Measurements from ENCODE around the gene ERCC8. TPM values are rescaled to one million over a fixed set of nuclear protein-coding genes. Genes with fewer than 3 reads are reported as not detected.

ERCC8 gene
- total RNA-seq, 2 experiments from 2014 or later, result 7.6 to 10.2 TPM

DNA sequence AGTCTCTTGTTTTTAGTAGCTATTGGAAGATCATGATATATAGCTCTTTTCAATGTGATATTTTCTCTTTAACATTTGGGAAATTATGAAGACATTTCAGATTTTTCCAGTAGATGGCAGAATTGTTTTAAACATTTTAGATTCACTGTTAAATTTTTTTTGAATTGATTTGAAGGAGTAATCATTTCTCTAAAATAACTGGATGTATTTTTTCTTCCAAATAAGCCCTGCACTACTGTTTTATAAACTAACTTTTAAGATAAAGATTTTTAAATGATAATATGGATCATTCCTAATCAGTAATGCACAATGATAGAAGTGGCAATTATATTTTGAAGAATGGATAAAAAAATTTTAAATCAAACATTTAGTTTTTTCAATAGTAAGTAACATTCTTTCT lies 14.3 kb upstream of the ERCC8 start:
- Mint-ChIP-seq H3K4me3 (no peak overlapping the region), H3K27ac (no peak overlapping the region), H3K27me3 (no peaks in the 10 kb centered on the region), H3K36me3 (peaks cover 4% of the 10 kb centered on the region), H3K9me3 (ENCODE audit: low read depth) (peaks cover 2% of the 10 kb centered on the region), H3K4me1 (no peaks in the 10 kb centered on the region)
- CTCF ChIA-PET, result interaction anchor here (1.7 to 1.9 kb wide), 2 partner anchors 14 to 699 kb away, joined by 4 to 8 read pairs; partner anchors contain the start of genes ERCC8 and NDUFAF2
- DNase-seq, result no peak
- no peak for ATAC-seq

DNA sequence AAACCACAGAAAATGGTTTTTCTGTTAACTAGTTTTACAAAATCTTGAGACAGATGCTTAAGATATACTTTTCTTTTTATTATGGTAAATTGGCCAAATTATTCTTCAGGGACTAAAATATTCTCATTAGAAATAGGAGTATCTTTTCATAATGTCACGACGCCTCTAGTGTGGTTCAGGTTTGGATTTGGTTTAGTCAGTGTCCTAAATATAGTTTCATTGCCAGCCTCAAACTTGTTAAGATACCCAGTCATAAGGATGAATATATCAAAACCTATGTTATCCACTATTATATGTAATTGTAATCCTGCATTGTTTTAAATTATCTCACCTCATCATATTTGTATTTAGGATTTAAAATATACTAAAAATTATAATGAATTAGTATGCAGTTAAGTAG lies 13.8 kb upstream of the ERCC8 start:
- Mint-ChIP-seq H3K27me3 (no peaks in the 10 kb centered on the region), H3K36me3 (peaks cover 4% of the 10 kb centered on the region), H3K4me1 (no peaks in the 10 kb centered on the region), H3K4me3 (no peak overlapping the region), H3K9me3 (ENCODE audit: low read depth) (peaks cover 2% of the 10 kb centered on the region), H3K27ac (no peak overlapping the region)
- DNase-seq, result no peak
- ATAC-seq, result no peak
- CTCF ChIA-PET, result interaction anchor here (0.9 to 1.9 kb wide), 3 partner anchors 13 to 700 kb away, joined by 3 to 8 read pairs (median 4); partner anchors contain the start of genes ERCC8 and NDUFAF2

DNA sequence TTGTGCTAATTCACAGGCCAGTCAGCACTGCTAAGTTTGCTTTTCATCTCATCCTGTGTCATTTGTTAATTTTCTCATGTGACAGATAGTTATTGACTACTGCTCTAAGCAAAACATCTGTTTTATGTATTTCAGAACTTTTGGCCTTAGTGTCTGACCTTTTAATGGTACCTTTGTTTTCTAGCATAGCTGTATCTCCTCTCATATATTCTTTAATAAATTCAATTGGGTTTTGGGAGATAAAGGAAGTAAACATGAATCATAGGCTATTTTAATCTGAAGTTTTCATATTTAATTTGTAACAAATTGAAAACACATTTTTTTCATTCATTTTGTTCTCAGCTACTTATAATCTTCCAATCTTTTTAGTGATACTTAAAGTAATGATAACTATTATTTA lies 13.2 kb upstream of the ERCC8 start:
- H3K36me3 Mint-ChIP-seq, result peaks cover 4% of the 10 kb centered on the region
- peaks cover 2% of the 10 kb centered on the region for H3K9me3 Mint-ChIP-seq (ENCODE audit: low read depth)
- CTCF ChIA-PET, result interaction anchor here (0.9 to 1.9 kb wide), 3 partner anchors 13 to 700 kb away, joined by 3 to 8 read pairs (median 4); partner anchors contain the start of genes ERCC8 and NDUFAF2
- H3K4me1 Mint-ChIP-seq, result no peaks in the 10 kb centered on the region
- DNase-seq (no peak), ATAC-seq (no peak)
- no peak overlapping the region for H3K27ac Mint-ChIP-seq
- H3K27me3 Mint-ChIP-seq, result no peaks in the 10 kb centered on the region
- no peak overlapping the region for H3K4me3 Mint-ChIP-seq

DNA sequence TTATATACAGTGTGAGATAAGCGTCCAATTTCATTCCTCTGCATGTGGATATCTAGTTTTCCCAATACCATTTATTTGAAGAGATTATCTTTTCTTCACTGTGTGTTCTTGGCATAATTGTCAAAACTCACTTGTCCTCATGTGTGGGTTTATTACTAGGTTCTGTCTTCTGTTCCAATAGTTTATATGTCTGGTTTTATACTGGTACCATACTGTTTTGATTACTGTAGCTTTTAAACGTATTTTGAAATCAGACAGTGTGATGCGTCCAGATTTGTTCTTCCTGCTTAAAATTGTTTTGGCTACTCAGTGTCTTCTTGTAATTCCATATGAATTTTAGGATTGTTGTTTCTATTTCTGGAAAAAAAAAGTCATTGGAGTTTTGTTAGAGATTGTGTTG lies 10.4 kb upstream of the ERCC8 start:
- Mint-ChIP-seq H3K4me3 (no peak overlapping the region), H3K36me3 (peaks cover 8% of the 10 kb centered on the region), H3K9me3 (ENCODE audit: low read depth) (peaks cover 2% of the 10 kb centered on the region), H3K4me1 (no peaks in the 10 kb centered on the region), H3K27me3 (no peaks in the 10 kb centered on the region), H3K27ac (no peak overlapping the region)
- ATAC-seq (no peak), DNase-seq (no peak)
- CTCF ChIA-PET, result interaction anchor here (1.6 kb wide), 1 partner anchor 9 kb away, joined by 3 read pairs; no protein-coding TSS in a partner anchor

DNA sequence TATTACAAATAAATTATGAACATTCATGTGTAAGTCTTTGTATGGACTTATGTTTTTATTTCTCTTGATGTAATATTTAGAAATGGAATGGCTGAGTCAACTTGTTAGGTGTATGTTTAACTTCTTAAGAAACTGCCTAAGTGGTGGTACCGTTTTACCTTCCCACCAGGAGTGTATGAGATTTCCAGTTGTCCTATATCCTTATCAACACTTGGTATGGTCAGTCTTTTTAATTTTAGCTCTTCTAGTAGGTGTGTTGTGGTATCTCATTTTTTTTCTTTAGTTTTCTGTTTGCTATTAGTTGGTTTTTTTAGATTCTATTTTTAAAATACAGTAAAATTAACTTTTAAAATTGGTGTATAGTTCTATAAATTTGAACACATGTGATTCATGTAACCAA lies 3.9 kb upstream of the ERCC8 start:
- Mint-ChIP-seq H3K36me3 (peaks cover 8% of the 10 kb centered on the region), H3K4me1 (peaks cover 15% of the 10 kb centered on the region), H3K27me3 (no peaks in the 10 kb centered on the region), H3K4me3 (no peak overlapping the region), H3K27ac (no peak overlapping the region), H3K9me3 (ENCODE audit: low read depth) (no peaks in the 10 kb centered on the region)
- DNase-seq, result no peak
- CTCF ChIA-PET, result no interaction called here
- no peak for ATAC-seq

DNA sequence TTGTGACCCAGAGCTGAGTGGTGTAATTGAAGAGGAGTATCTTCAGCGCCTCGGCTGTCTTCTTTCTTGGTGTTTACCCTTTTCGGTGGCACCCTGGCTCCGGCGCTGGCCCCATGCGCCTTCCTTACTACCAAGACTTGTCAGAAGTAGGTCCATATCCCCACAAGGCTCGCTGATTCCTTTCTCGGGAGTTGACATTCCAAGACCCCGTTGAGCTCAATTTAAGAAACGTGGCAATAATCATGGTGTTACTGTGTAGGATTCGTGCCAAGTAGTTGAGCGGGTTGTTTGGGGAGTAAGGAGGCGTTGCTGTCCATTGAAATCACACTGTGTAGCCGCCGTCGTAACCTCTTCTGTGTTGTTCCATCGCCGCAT lies 930 bp upstream of the ERCC8 start:
- no peaks in the 10 kb centered on the region for H3K27me3 Mint-ChIP-seq
- ATAC-seq (peak; percentile 17), DNase-seq (peak; percentile 46)
- peaks cover 15% of the 10 kb centered on the region for H3K4me1 Mint-ChIP-seq
- H3K9me3 Mint-ChIP-seq (ENCODE audit: low read depth), result no peaks in the 10 kb centered on the region
- no peak overlapping the region for H3K27ac Mint-ChIP-seq
- H3K4me3 Mint-ChIP-seq, result no peak overlapping the region
- CTCF ChIA-PET, result interaction anchor here (0.8 to 1.4 kb wide), 3 partner anchors 8 to 15 kb away, joined by 3 to 4 read pairs (median 3); no protein-coding TSS in a partner anchor
- H3K36me3 Mint-ChIP-seq, result peaks cover 5% of the 10 kb centered on the region

DNA sequence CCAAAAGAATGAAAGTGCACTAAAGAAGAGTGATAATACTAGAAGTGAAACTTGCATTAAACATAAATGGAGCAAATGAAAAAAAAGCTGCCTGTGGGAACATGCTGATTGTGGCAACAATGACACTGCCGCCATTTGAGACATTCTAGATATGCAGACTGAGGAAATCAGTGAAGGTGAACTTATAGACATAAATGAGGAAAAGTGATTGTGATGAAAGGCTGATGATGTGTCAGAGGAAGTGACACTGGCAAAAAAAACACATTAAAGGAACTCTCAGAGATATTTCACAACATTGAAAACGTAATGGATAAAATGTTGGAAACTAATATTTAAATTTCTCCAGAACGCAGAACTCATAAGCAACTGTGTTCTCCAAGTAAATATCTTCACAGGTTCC lies 1.2 kb downstream of the ERCC8 start:
- H3K4me1 Mint-ChIP-seq, result peaks cover 15% of the 10 kb centered on the region
- no peaks in the 10 kb centered on the region for H3K9me3 Mint-ChIP-seq (ENCODE audit: low read depth)
- H3K27ac Mint-ChIP-seq, result no peak overlapping the region
- ATAC-seq, result no peak
- H3K4me3 Mint-ChIP-seq, result no peak overlapping the region
- no peak for DNase-seq
- peaks cover 5% of the 10 kb centered on the region for H3K36me3 Mint-ChIP-seq
- no peaks in the 10 kb centered on the region for H3K27me3 Mint-ChIP-seq
- CTCF ChIA-PET, result interaction anchor here (1.7 kb wide), 1 partner anchor 245 kb away, joined by 3 read pairs; no protein-coding TSS in a partner anchor

DNA sequence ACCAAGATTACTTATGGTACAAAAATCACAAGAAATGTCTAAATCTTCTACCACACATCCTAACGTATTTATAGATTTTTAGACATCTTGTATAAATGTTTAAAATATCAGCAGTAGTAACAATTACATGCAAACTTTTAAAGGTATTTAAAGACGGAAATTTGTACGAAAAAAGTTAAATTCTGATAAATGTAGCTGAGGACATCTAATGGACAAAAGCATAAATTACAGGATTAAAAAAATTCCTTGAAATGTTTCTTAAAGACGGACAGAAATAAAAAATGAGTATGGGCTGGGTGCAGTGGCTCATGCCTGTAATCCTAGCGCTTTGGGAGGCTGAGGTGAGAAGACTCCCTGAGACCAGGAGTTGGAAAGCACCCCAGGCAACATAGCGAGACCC lies 15.8 kb downstream of the ERCC8 start:
- H3K27ac Mint-ChIP-seq, result no peak overlapping the region
- no peaks in the 10 kb centered on the region for H3K9me3 Mint-ChIP-seq (ENCODE audit: low read depth)
- H3K27me3 Mint-ChIP-seq, result no peaks in the 10 kb centered on the region
- ATAC-seq (no peak), DNase-seq (no peak)
- no peak overlapping the region for H3K4me3 Mint-ChIP-seq
- no peaks in the 10 kb centered on the region for H3K4me1 Mint-ChIP-seq
- CTCF ChIA-PET, result no interaction called here
- peaks cover 8% of the 10 kb centered on the region for H3K36me3 Mint-ChIP-seq

DNA sequence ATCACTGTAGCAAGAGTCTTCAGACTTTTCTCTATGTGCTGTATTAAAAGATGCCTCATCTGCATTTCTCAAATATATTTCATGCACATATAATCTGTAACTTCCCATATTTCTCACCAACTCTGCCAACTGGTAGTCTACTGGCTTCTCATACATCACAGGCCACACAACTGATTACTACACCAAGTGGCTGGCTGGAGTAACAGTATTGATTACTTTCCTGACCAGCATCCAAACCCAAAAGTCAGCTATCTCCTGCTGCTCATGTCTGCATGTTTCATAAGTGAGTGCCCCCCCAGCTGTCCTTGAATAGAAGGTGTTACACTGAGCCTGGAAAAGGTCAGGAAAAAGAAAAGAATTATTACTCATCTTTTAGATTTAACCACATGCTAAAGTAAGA lies 17.4 kb downstream of the ERCC8 start:
- CTCF ChIA-PET, result no interaction called here

DNA sequence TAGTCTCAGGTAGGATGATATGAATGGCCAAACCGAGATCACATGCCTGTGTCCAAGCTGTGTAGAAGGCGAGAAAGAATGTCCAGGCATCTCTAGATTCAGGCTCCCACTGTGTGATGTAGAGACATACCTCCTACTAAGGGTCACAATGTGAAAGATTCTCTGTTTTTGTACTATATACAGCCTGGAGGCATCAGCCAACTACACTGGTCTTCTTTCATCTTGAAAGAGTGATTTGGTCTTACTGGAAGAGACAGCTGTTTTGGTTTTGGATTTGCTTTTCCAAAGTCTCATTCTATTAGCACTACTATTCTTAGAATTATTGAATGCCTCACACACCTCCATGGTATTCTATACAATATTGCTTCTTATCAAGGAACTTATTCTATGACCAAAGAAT lies 26.4 kb downstream of the ERCC8 start:
- peaks cover 32% of the 10 kb centered on the region for H3K36me3 Mint-ChIP-seq
- ATAC-seq, result no peak

More for the DNA sequence above, 17.4 kb downstream of the ERCC8 start:
- peaks cover 8% of the 10 kb centered on the region for H3K36me3 Mint-ChIP-seq
- DNase-seq (no peak), ATAC-seq (no peak)
- no peaks in the 10 kb centered on the region for H3K9me3 Mint-ChIP-seq (ENCODE audit: low read depth)
- H3K27ac Mint-ChIP-seq, result no peak overlapping the region
- H3K27me3 Mint-ChIP-seq, result no peaks in the 10 kb centered on the region
- no peak overlapping the region for H3K4me3 Mint-ChIP-seq
- H3K4me1 Mint-ChIP-seq, result no peaks in the 10 kb centered on the region

DNA sequence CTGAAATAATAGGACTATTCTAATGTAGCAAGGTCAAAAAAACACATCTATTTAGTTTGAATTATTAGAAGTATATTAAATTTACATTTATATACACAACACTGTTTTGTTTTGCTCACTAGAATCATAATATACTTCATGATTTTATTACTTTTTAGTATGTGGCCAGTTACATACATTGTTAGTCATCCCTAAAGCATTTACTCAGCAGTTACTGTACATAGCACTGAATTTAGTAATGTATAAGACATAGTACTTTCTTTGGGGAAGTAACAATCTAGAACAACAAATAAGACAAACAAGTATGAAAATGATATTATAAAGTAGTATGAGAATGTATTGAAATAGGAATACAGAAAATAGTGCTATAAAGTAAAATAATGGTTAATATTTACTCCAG lies 28.2 kb downstream of the ERCC8 start:
- no peaks in the 10 kb centered on the region for H3K27me3 Mint-ChIP-seq
- no peak for DNase-seq
- H3K36me3 Mint-ChIP-seq, result peaks cover 39% of the 10 kb centered on the region
- no peak overlapping the region for H3K4me3 Mint-ChIP-seq
- no peaks in the 10 kb centered on the region for H3K4me1 Mint-ChIP-seq
- H3K27ac Mint-ChIP-seq, result no peak overlapping the region
- CTCF ChIA-PET, result no interaction called here
- H3K9me3 Mint-ChIP-seq (ENCODE audit: low read depth), result no peaks in the 10 kb centered on the region
- no peak for ATAC-seq

More for the DNA sequence above, 26.4 kb downstream of the ERCC8 start:
- H3K4me1 Mint-ChIP-seq, result no peaks in the 10 kb centered on the region
- no peaks in the 10 kb centered on the region for H3K27me3 Mint-ChIP-seq
- CTCF ChIA-PET, result no interaction called here
- DNase-seq, result no peak
- H3K9me3 Mint-ChIP-seq (ENCODE audit: low read depth), result no peaks in the 10 kb centered on the region
- no peak overlapping the region for H3K4me3 Mint-ChIP-seq
- no peak overlapping the region for H3K27ac Mint-ChIP-seq

DNA sequence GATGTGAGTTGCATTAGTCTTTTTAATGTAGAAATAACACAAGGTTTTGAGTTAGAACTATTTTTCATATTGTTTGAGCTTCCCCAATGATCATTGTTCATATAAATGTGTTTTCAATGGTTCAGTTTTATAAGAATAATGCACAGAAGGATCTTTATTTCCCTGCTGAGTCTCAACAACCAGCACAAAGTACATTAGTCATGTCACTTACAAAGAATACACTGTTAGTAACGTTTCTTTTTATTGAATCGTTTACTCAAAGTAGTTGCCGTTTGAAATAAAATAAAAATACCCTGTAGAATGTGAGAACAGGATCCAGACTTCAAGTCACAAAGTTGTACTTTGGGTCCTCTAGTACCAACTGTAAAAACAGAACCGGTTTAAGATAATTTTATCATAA lies 41.5 kb downstream of the ERCC8 start:
- no peak for ATAC-seq
- no peak overlapping the region for H3K27ac Mint-ChIP-seq
- peaks cover 8% of the 10 kb centered on the region for H3K4me1 Mint-ChIP-seq
- H3K9me3 Mint-ChIP-seq (ENCODE audit: low read depth), result no peaks in the 10 kb centered on the region
- no peak for DNase-seq
- CTCF ChIA-PET, result no interaction called here
- H3K27me3 Mint-ChIP-seq, result no peaks in the 10 kb centered on the region
- H3K4me3 Mint-ChIP-seq, result no peak overlapping the region
- H3K36me3 Mint-ChIP-seq, result peaks cover 12% of the 10 kb centered on the region

DNA sequence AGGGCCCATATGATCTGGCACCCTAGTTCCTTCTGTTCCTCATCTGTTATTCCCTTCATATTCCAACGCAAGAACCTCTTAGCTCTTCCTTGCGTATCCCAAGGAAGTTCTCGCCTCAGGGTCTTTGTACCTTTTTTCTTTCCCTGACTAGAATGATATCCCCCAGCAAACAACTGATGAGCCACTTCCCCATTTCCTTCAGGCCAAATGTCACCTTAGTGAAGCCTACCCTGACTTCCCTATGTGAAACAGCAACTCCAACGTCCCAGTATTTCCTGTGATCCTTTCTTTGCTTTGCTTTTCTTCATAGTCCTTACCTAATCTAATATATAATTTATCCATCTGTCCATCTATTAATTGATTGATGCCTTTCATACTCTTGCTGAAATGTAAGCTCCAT lies 47.9 kb downstream of the ERCC8 start:
- peaks cover 31% of the 10 kb centered on the region for H3K36me3 Mint-ChIP-seq
- no peaks in the 10 kb centered on the region for H3K27me3 Mint-ChIP-seq
- no peak for DNase-seq
- no peaks in the 10 kb centered on the region for H3K4me1 Mint-ChIP-seq
- ATAC-seq, result no peak
- CTCF ChIA-PET, result no interaction called here
- H3K4me3 Mint-ChIP-seq, result no peak overlapping the region
- H3K9me3 Mint-ChIP-seq (ENCODE audit: low read depth), result no peaks in the 10 kb centered on the region
- no peak overlapping the region for H3K27ac Mint-ChIP-seq

DNA sequence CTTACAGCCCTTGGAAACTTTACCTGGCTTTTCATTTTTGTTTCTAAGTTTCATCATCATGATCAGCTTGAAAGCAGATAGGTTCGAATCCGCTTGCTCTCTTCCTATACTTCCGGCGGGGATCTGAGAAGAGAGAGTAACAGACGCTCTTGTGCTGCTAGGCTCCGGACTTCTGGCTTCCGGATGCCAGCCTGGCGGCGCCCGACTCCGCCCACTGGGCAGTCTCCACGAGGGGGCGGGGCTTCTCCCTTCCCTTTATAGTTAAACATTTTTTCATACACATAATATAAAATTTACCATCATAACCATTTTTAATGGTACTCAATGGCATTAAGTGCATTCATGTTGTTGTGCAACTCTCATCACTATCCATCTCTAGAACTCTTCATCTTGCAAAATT lies 51.3 kb downstream of the ERCC8 start:
- CTCF ChIA-PET, result no interaction called here
- no peaks in the 10 kb centered on the region for H3K4me1 Mint-ChIP-seq

DNA sequence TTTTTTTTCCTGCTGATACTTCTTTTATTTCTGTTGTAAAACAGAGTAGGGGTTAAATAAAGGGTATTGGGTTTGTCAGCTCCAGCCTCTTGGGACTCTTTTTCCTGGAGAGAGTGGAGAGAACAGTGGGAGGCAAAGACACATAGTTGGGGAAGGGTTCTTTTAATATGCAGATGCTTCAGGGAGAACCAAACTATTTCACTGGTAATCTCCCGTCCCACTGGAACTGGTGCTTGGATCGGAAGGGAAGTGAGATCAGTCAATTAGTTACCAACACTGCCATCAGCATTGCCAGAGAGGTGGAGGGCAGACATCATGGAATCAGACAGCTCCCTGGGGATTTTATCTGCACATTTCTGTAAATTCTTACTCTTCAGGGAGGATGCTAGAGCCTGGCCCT lies 53.2 kb downstream of the ERCC8 start:
- CTCF ChIA-PET, result interaction anchor here (0.5 kb wide), 1 partner anchor 193 kb away, joined by 3 read pairs; no protein-coding TSS in a partner anchor
- ATAC-seq (no peak), DNase-seq (no peak)
- Mint-ChIP-seq H3K4me1 (no peaks in the 10 kb centered on the region), H3K4me3 (no peak overlapping the region), H3K36me3 (peaks cover 24% of the 10 kb centered on the region), H3K9me3 (ENCODE audit: low read depth) (no peaks in the 10 kb centered on the region), H3K27me3 (no peaks in the 10 kb centered on the region), H3K27ac (no peak overlapping the region)

More for the DNA sequence above, 51.3 kb downstream of the ERCC8 start:
- Mint-ChIP-seq H3K27ac (no peak overlapping the region), H3K27me3 (no peaks in the 10 kb centered on the region), H3K36me3 (peaks cover 26% of the 10 kb centered on the region), H3K9me3 (ENCODE audit: low read depth) (no peaks in the 10 kb centered on the region), H3K4me3 (no peak overlapping the region)
- no peak for ATAC-seq
- DNase-seq, result no peak

All from activated CD8-positive, alpha-beta memory T cell treated with anti-CD3 and anti-CD28 coated beads, Interleukin-2, amount 10 ng/mL, durations not matched to agents 7 days and 5 days (primary cell).